HG03159 (cell line): ENCODE results near the gene DIS3L2.
"Not testable (repeated sequence)": the region's sequence is repeated elsewhere in the genome, so short reads cannot be mapped to it uniquely, and the experiment has no call there.

ENCODE experiments used
- ATAC-seq: cut with Tn5 transposase; IDR thresholded peaks from one replicate; pipeline ENCODE4 v1.9.1; 2021; ENCODE audit warnings: mild to moderate bottlenecking, moderate library complexity; ENCODE audit not compliant: unreplicated experiment

Gene DIS3L2

GRCh38 chr2:232316461-232317330, 355.2 kb downstream of the DIS3L2 start:
- no peak for ATAC-seq

GRCh38 chr2:232318169-232318855, 356.8 kb downstream of the DIS3L2 start:
- ATAC-seq = no peak

GRCh38 chr2:232319067-232319802, 357.7 kb downstream of the DIS3L2 start:
- ATAC-seq = no peak

- ATAC-seq = no peak
Observed at GRCh38 chr2:232319803-232320442, 358.4 kb downstream of the DIS3L2 start.

GRCh38 chr2:232320443-232320803, 358.9 kb downstream of the DIS3L2 start:
- ATAC-seq = no peak

- no peak for ATAC-seq
Observed at GRCh38 chr2:232321156-232321816, 359.8 kb downstream of the DIS3L2 start.

GRCh38 chr2:232321817-232322559, 360.5 kb downstream of the DIS3L2 start:
- no peak for ATAC-seq

GRCh38 chr2:232322560-232323327, 361.2 kb downstream of the DIS3L2 start:
- ATAC-seq = no peak

- ATAC-seq = no peak
Observed at GRCh38 chr2:232323328-232323650, 361.8 kb downstream of the DIS3L2 start.

GRCh38 chr2:232323967-232324366, 362.5 kb downstream of the DIS3L2 start:
- not testable (repeated sequence) for ATAC-seq

GRCh38 chr2:232324778-232325177, 363.3 kb downstream of the DIS3L2 start:
- no peak for ATAC-seq

- ATAC-seq = no peak
Observed at GRCh38 chr2:232325324-232326273, 364.1 kb downstream of the DIS3L2 start.

- not testable (repeated sequence) for ATAC-seq
Observed at GRCh38 chr2:232326274-232327104, 365.0 kb downstream of the DIS3L2 start.

- ATAC-seq = no peak
Observed at GRCh38 chr2:232327105-232328031, 365.9 kb downstream of the DIS3L2 start.

- no peak for ATAC-seq
Observed at GRCh38 chr2:232328032-232328422, 366.5 kb downstream of the DIS3L2 start.
